ENCODE results near the gene EFNA5.

Gene EFNA5

DNA sequence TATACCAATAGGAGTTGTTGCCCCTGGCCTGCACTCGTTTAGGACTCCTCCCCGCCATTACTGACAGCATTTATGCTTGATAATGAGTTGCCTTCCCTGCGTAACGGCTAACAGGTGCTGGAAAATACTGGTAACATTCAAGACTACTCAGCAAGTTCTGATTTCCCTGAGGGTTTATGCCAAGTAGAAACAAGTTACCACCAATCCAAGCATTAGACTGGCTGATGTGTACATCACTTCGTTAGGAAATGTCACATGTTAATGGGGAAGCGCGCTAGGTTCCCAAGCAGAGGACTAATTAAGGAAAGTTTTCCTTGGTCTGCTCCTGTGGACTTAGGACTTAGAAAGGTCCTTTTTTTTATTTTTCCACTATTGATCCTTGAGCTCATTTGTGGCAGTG lies 302.1 kb downstream of the EFNA5 start:
- Histone ChIP-seq H3K79me2 (ENCODE audit: insufficient read depth, low read length) (no peaks in the 10 kb centered on the region), H3K27ac (ENCODE audit: low read length) (no peak overlapping the region), H4K20me1 (ENCODE audit: insufficient read depth, low read length) (no peaks in the 10 kb centered on the region), H3K4me1 (ENCODE audit: insufficient read depth, low read length) (no peaks in the 10 kb centered on the region), H3K36me3 (ENCODE audit: insufficient read depth, low read length) (no peaks in the 10 kb centered on the region), H3K27me3 (ENCODE audit: insufficient read depth, low read length, poor library complexity) (no peaks in the 10 kb centered on the region), H3K4me2 (ENCODE audit: insufficient read depth, low read length) (no peak overlapping the region), H3K4me3 (ENCODE audit: low read depth in 1 of 2, low read length in 2 of 2) (no peak overlapping the region), H3K9ac (ENCODE audit: low read depth, low read length) (no peak overlapping the region), H3K9me3 (ENCODE audit: insufficient read depth, low read length, severe bottlenecking) (no peaks in the 10 kb centered on the region), H2AFZ (ENCODE audit: low read depth, low read length) (no peak overlapping the region)
- ATAC-seq (ENCODE audit: insufficient read depth, low read depth) = no peak
- TF ChIP-seq EZH2 (IDR thresholded peaks at IDR 0.05; ENCODE audit: borderline replicate concordance, low read depth, low read length, severe bottlenecking) (no peak), CTCF (IDR thresholded peaks at IDR 0.05; ENCODE audit: borderline replicate concordance, extremely low read depth, low read length, poor library complexity, severe bottlenecking) (no peak)
- no peak for DNase-seq

DNA sequence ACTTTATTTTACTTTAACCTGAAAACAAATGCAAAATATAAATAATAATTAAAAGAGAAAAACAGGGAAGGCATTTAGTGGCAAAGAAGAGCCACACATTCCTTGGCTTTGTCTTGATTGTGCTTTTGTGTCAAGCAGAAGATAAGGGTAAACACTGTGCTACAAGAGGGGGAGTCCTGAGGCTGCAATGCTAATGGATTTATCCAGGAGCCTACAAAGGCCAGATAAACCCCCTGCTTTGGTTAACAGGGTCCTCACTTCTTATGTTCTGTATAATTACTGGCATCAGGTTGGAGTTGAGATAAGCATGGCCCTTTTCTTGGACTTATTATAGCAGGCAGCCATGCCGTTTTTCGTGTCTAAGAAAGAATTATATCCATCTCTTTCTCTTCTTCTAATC lies 302.8 kb downstream of the EFNA5 start:
- no peaks in the 10 kb centered on the region for H3K36me3 ChIP-seq (ENCODE audit: insufficient read depth, low read length)
- H4K20me1 ChIP-seq (ENCODE audit: insufficient read depth, low read length) = no peaks in the 10 kb centered on the region
- H3K4me3 ChIP-seq (ENCODE audit: low read depth in 1 of 2, low read length in 2 of 2) = no peak overlapping the region
- DNase-seq (no peak), ATAC-seq (ENCODE audit: insufficient read depth, low read depth) (no peak)
- no peaks in the 10 kb centered on the region for H3K79me2 ChIP-seq (ENCODE audit: insufficient read depth, low read length)
- TF ChIP-seq EZH2 (IDR thresholded peaks at IDR 0.05; ENCODE audit: borderline replicate concordance, low read depth, low read length, severe bottlenecking) = no peak
- no peak for TF ChIP-seq CTCF (IDR thresholded peaks at IDR 0.05; ENCODE audit: borderline replicate concordance, extremely low read depth, low read length, poor library complexity, severe bottlenecking)
- H3K9me3 ChIP-seq (ENCODE audit: insufficient read depth, low read length, severe bottlenecking) = no peaks in the 10 kb centered on the region
- H3K4me1 ChIP-seq (ENCODE audit: insufficient read depth, low read length) = no peaks in the 10 kb centered on the region
- no peaks in the 10 kb centered on the region for H3K27me3 ChIP-seq (ENCODE audit: insufficient read depth, low read length, poor library complexity)
- no peak overlapping the region for H3K9ac ChIP-seq (ENCODE audit: low read depth, low read length)
- H3K4me2 ChIP-seq (ENCODE audit: insufficient read depth, low read length) = no peak overlapping the region
- no peak overlapping the region for H2AFZ ChIP-seq (ENCODE audit: low read depth, low read length)
- H3K27ac ChIP-seq (ENCODE audit: low read length) = no peak overlapping the region

GRCh38 chr5:107367480-107367879 lies 303.3 kb downstream of the EFNA5 start:
- no peaks in the 10 kb centered on the region for H3K9me3 ChIP-seq (ENCODE audit: insufficient read depth, low read length, severe bottlenecking)
- no peaks in the 10 kb centered on the region for H3K27me3 ChIP-seq (ENCODE audit: insufficient read depth, low read length, poor library complexity)
- no peak for DNase-seq
- H3K36me3 ChIP-seq (ENCODE audit: insufficient read depth, low read length) = no peaks in the 10 kb centered on the region
- H3K4me1 ChIP-seq (ENCODE audit: insufficient read depth, low read length) = no peaks in the 10 kb centered on the region
- no peaks in the 10 kb centered on the region for H3K79me2 ChIP-seq (ENCODE audit: insufficient read depth, low read length)
- H3K9ac ChIP-seq (ENCODE audit: low read depth, low read length) = no peak overlapping the region
- no peak overlapping the region for H3K4me2 ChIP-seq (ENCODE audit: insufficient read depth, low read length)
- H3K27ac ChIP-seq (ENCODE audit: low read length) = no peak overlapping the region
- no peak overlapping the region for H3K4me3 ChIP-seq (ENCODE audit: low read depth in 1 of 2, low read length in 2 of 2)
- no peaks in the 10 kb centered on the region for H4K20me1 ChIP-seq (ENCODE audit: insufficient read depth, low read length)
- no peak for ATAC-seq (ENCODE audit: insufficient read depth, low read depth)
- no peak overlapping the region for H2AFZ ChIP-seq (ENCODE audit: low read depth, low read length)
- TF ChIP-seq CTCF (IDR thresholded peaks at IDR 0.05; ENCODE audit: borderline replicate concordance, extremely low read depth, low read length, poor library complexity, severe bottlenecking) (no peak), EZH2 (IDR thresholded peaks at IDR 0.05; ENCODE audit: borderline replicate concordance, low read depth, low read length, severe bottlenecking) (no peak)

Measured in DND-41 (cell line).